HepG2 (cell line): Measurements from ENCODE around the gene DYNLL2. TPM values are rescaled to one million over a fixed set of nuclear protein-coding genes. Genes with fewer than 3 reads are reported as not detected.

Source experiments
- ARID2 ChIP-seq: sonication (generic); formaldehyde crosslinking; IDR thresholded peaks from 2 replicates; pipeline ENCODE4 v1.8.1; 2022; ENCODE audit warnings: mild to moderate bottlenecking, missing genetic modification reagents, borderline replicate concordance
- ATM ChIP-seq: fragments of 450-650 bp; IDR thresholded peaks from 2 replicates; pipeline ENCODE4 v1.7.1; 2017; ENCODE audit warnings: mild to moderate bottlenecking, borderline replicate concordance
- DBP ChIP-seq: sonication (generic); formaldehyde crosslinking; IDR thresholded peaks from 2 replicates; pipeline ENCODE4 v1.4.0; 2020; ENCODE audit warnings: missing genetic modification reagents; ENCODE audit errors: not compliant biosample characterization
- EZH2 ChIP-seq: conservative IDR thresholded peaks from 2 replicates; pipeline ENCODE4 v1.6.1; 2012; ENCODE audit warnings: mild to moderate bottlenecking, low read depth, low read length, moderate library complexity
- FOSL1 ChIP-seq: sonication (generic); formaldehyde crosslinking; IDR thresholded peaks from 2 replicates; pipeline ENCODE4 v1.9.0; 2021; ENCODE audit warnings: missing genetic modification reagents, borderline replicate concordance
- HNF4A ChIP-seq: sonication (generic); formaldehyde crosslinking; IDR thresholded peaks from 2 replicates; pipeline ENCODE4 v1.4.0; 2020; ENCODE audit warnings: missing genetic modification reagents
- MAFK ChIP-seq, 2 experiments: IDR thresholded peaks in 1 of 2; conservative IDR thresholded peaks in 1 of 2; 2 replicates each; pipeline ENCODE4 v1.6.1; 2011; ENCODE audit warnings: improper control_type of control experiment in 2 of 2, low read length in 2 of 2
- MAZ ChIP-seq, 2 experiments: sonication (generic) in 1 of 2; formaldehyde crosslinking in 1 of 2; IDR thresholded peaks; 2 replicates each; pipeline versions ENCODE4 v1.5.0 to v1.6.1; 2012 to 2020; ENCODE audit warnings: low read depth in 2 of 2, mild to moderate bottlenecking in 2 of 2, borderline replicate concordance in 1 of 2, improper control_type of control experiment in 1 of 2, low read length in 1 of 2, missing genetic modification reagents in 1 of 2, moderate library complexity in 1 of 2
- PAX8 ChIP-seq: sonication (generic); formaldehyde crosslinking; IDR thresholded peaks from 2 replicates; pipeline ENCODE4 v1.8.0; 2022; ENCODE audit warnings: mild to moderate bottlenecking, missing genetic modification reagents, borderline replicate concordance
- PHF5A ChIP-seq: IDR thresholded peaks from one replicate; pipeline ENCODE4 v1.6.1; 2018; ENCODE audit warnings: low read depth, missing genetic modification reagents; ENCODE audit not compliant: unreplicated experiment
- RBFOX2 ChIP-seq: fragments of 200-400 bp; formaldehyde crosslinking; IDR thresholded peaks from 2 replicates; pipeline ENCODE4 v1.6.1; 2017; ENCODE audit warnings: low read depth, mild to moderate bottlenecking, low read length
- RFX1 ChIP-seq: fragments of 450-650 bp; IDR thresholded peaks from 2 replicates; pipeline ENCODE4 v1.6.1; 2017
- SRSF4 ChIP-seq: fragments of 200-400 bp; formaldehyde crosslinking; IDR thresholded peaks from one replicate; pipeline ENCODE4 v1.6.1; 2018; ENCODE audit warnings: mild to moderate bottlenecking, low read depth, low read length, moderate library complexity; ENCODE audit not compliant: poor library complexity, severe bottlenecking
- STAT5B ChIP-seq: sonication (generic); formaldehyde crosslinking; IDR thresholded peaks from 2 replicates; pipeline ENCODE4 v1.4.0; 2020; ENCODE audit warnings: missing genetic modification reagents
- ZBTB21 ChIP-seq: sonication (generic); formaldehyde crosslinking; IDR thresholded peaks from 2 replicates; pipeline ENCODE4 v1.4.0; 2020; ENCODE audit warnings: missing genetic modification reagents
- ZFP36L1 ChIP-seq: sonication (generic); formaldehyde crosslinking; IDR thresholded peaks from 2 replicates; pipeline ENCODE4 v1.8.0; 2022; ENCODE audit warnings: mild to moderate bottlenecking, missing genetic modification reagents, moderate library complexity
- ZNF30 ChIP-seq: sonication (generic); formaldehyde crosslinking; IDR thresholded peaks from 2 replicates; pipeline ENCODE4 v1.5.0; 2020; ENCODE audit warnings: mild to moderate bottlenecking, missing genetic modification reagents
- ZNF567 ChIP-seq: sonication (generic); formaldehyde crosslinking; IDR thresholded peaks from 2 replicates; pipeline ENCODE4 v1.8.1; 2023; ENCODE audit warnings: mild to moderate bottlenecking, missing genetic modification reagents, borderline replicate concordance
- ZNF574 ChIP-seq: sonication (generic); formaldehyde crosslinking; IDR thresholded peaks from 2 replicates; pipeline ENCODE4 v1.4.0; 2020; ENCODE audit warnings: missing genetic modification reagents
- ZNF775 ChIP-seq: sonication (generic); formaldehyde crosslinking; IDR thresholded peaks from 2 replicates; pipeline ENCODE4 v1.4.0; 2020; ENCODE audit warnings: missing genetic modification reagents, mild to moderate bottlenecking, moderate library complexity, borderline replicate concordance
- ZNF781 ChIP-seq: sonication (generic); formaldehyde crosslinking; IDR thresholded peaks from 2 replicates; pipeline ENCODE4 v1.5.1; 2020; ENCODE audit warnings: borderline replicate concordance, mild to moderate bottlenecking, missing genetic modification reagents; ENCODE audit errors: not compliant biosample characterization
- ZNF839 ChIP-seq: sonication (generic); formaldehyde crosslinking; IDR thresholded peaks from 2 replicates; pipeline ENCODE4 v1.4.0; 2020; ENCODE audit warnings: missing genetic modification reagents, mild to moderate bottlenecking, borderline replicate concordance
- ZSCAN31 ChIP-seq: sonication (generic); formaldehyde crosslinking; IDR thresholded peaks from 2 replicates; pipeline ENCODE4 v1.5.0; 2020; ENCODE audit warnings: low read depth, mild to moderate bottlenecking, missing genetic modification reagents
- polyA plus RNA-seq, 8 experiments: library from polyadenylated mRNA; depleted of rRNA in 3 of 8; stranded (reverse) in 7 of 8; unstranded in 1 of 8; fragments of >200 nt; fragmentation: Illumina TruSeq in 4 of 8; extraction: Trizol in 4 of 8; gene quantifications; 2 replicates each; pipeline versions ENCODE4 v1.2.1 to v1.2.3, GENCODE V29; 2011 to 2016; ENCODE audit warnings: low read depth in 4 of 8, missing spikeins in 1 of 8, mixed read lengths in 1 of 8; ENCODE audit not compliant: insufficient read depth in 1 of 8
- total RNA-seq, 5 experiments: library from RNA; depleted of rRNA; stranded (reverse); fragments of >200 nt; fragmentation: Illumina TruSeq; extraction: Trizol; gene quantifications; 2 replicates each; pipeline ENCODE4 v1.2.3, GENCODE V29; 2016; ENCODE audit warnings: low read depth in 1 of 5
- TF ChIP-seq, protein P1 (sequence below): sonication (generic); formaldehyde crosslinking; IDR thresholded peaks from 2 replicates; pipeline ENCODE4 v1.5.0; 2020; ENCODE audit warnings: missing genetic modification reagents, mild to moderate bottlenecking, borderline replicate concordance
- TF ChIP-seq, protein P2 (sequence below): sonication (generic); formaldehyde crosslinking; IDR thresholded peaks from 2 replicates; pipeline ENCODE4 v1.5.1; 2020; ENCODE audit warnings: mild to moderate bottlenecking, missing genetic modification reagents, borderline replicate concordance

DYNLL2 gene
- total and polyA plus RNA-seq, 2 of the 13 experiments (the other 11 are each of a cell fraction or from before 2014, with no cell fraction given): 9.5 to 29.0 TPM

GRCh38 chr17:58120195-58120822 is 37.1 kb downstream of the DYNLL2 start (continued):
- no peak for TF ChIP-seq RFX1
- TF ChIP-seq, protein P1, sequence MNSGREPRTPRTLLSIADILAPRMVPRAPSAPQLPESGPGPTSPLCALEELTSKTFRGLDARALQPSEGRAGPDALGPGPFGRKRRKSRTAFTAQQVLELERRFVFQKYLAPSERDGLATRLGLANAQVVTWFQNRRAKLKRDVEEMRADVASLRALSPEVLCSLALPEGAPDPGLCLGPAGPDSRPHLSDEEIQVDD (CRISPR knock-in tag): no peak
- TF ChIP-seq ARID2 (CRISPR knock-in tag): no peak
- TF ChIP-seq ZNF781 (CRISPR knock-in tag): peak; percentile 79
- TF ChIP-seq EZH2: no peak
- TF ChIP-seq ZNF567 (CRISPR knock-in tag): no peak
- TF ChIP-seq STAT5B: 0 out of 2 replicates have a peak, but pooled peaks have one; percentile 88
- no peak for TF ChIP-seq MAFK (conservative IDR thresholded peaks at IDR 0.05 in 1 of 2, IDR thresholded peaks at IDR 0.05 in 1 of 2; ENCODE audit: low read length in 2 of 2)
- TF ChIP-seq PHF5A (CRISPR knock-in tag): no peak
- TF ChIP-seq, protein P2, sequence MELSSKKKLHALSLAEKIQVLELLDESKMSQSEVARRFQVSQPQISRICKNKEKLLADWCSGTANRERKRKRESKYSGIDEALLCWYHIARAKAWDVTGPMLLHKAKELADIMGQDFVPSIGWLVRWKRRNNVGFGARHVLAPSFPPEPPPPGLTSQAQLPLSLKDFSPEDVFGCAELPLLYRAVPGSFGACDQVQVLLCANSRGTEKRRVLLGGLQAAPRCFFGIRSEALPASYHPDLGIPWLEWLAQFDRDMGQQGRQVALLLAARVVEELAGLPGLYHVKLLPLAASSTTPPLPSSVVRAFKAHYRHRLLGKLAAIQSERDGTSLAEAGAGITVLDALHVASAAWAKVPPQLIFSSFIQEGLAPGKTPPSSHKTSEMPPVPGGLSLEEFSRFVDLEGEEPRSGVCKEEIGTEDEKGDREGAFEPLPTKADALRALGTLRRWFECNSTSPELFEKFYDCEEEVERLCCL (CRISPR knock-in tag): no peak
- TF ChIP-seq SRSF4: no peak
- no peak for TF ChIP-seq PAX8 (CRISPR knock-in tag)
- no peak; the same call in 1 of the 2 replicates for TF ChIP-seq ZSCAN31 (CRISPR knock-in tag)
- no peak for TF ChIP-seq ATM
- TF ChIP-seq RBFOX2: no peak
- no peak for TF ChIP-seq ZNF775 (CRISPR knock-in tag)
- no peak for TF ChIP-seq FOSL1 (CRISPR knock-in tag)
- TF ChIP-seq MAZ (IDR thresholded peaks at IDR 0.05; ENCODE audit: borderline replicate concordance, low read depth, low read length): no peak
- 0 out of 2 replicates have a peak, but pooled peaks have one; percentile 54 for TF ChIP-seq MAZ (CRISPR knock-in tag; IDR thresholded peaks at IDR 0.05; ENCODE audit: low read depth)
- TF ChIP-seq ZNF30 (CRISPR knock-in tag): no peak
- no peak for TF ChIP-seq ZBTB21 (CRISPR knock-in tag)
- no peak for TF ChIP-seq DBP (CRISPR knock-in tag)
- TF ChIP-seq ZFP36L1 (CRISPR knock-in tag): peak; percentile 80; the same call in 1 of the 2 replicates
- no peak for TF ChIP-seq ZNF839 (CRISPR knock-in tag)
- TF ChIP-seq ZNF574: no peak
- TF ChIP-seq HNF4A: no peak
